GM12873 (cell line): Measurements from ENCODE around the gene ADGRF3.

Source experiments
- CTCF ChIP-seq: IDR thresholded peaks from 2 replicates; pipeline ENCODE4 v1.5.1; 2012; ENCODE audit warnings: low read depth, mild to moderate bottlenecking, moderate library complexity, low read length, control low read depth; ENCODE audit not compliant: insufficient read depth; ENCODE audit errors: missing control alignments

The ADGRF3 gene

GRCh38 chr2:26356771-26357170, 10.2 kb upstream of the ADGRF3 start:
- TF ChIP-seq CTCF: no peak

GRCh38 chr2:26356111-26356510, 9.5 kb upstream of the ADGRF3 start:
- TF ChIP-seq CTCF: no peak

- TF ChIP-seq CTCF: no peak
Observed at GRCh38 chr2:26355038-26355995, 8.7 kb upstream of the ADGRF3 start.

- TF ChIP-seq CTCF: no peak
Observed at GRCh38 chr2:26352892-26353291, 6.3 kb upstream of the ADGRF3 start.

GRCh38 chr2:26351375-26352090, 4.9 kb upstream of the ADGRF3 start:
- no peak for TF ChIP-seq CTCF

- no peak for TF ChIP-seq CTCF
Observed at GRCh38 chr2:26349690-26350089, 3.1 kb upstream of the ADGRF3 start.

- TF ChIP-seq CTCF: no peak
Observed at GRCh38 chr2:26347286-26347865, 787 bp upstream of the ADGRF3 start.
